ENCODE data around the gene FCER2. TPM values are rescaled to one million over a fixed set of nuclear protein-coding genes. Genes with fewer than 3 reads are reported as not detected.

Gene FCER2
- total RNA-seq, 1 experiment from 2014 or later, result not detected

DNA sequence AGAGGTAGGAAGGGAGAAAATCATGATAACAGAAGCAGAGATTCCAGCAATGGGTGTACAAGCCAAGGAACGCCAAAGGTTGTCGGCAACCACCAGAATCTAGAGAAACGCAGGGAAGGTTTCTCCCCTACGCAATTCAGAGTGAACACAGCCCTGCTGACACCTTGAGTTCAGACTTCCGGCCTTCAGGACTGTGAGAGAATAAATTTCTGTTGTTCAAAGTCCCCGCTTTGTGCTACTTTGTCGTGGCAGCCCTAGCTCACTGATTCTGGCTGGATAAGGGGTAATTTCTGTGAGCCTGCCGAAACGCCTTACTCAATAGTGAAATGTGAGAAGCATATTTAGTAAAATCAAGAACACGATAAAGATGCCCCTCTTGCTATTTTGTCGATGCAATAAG, 35.3 kb upstream of the FCER2 start:
- H3K9ac ChIP-seq (ENCODE audit: low read length), result no peak overlapping the region
- H3K4me3 ChIP-seq (ENCODE audit: low read length), result no peak overlapping the region
- H3K27ac ChIP-seq (ENCODE audit: low read length), result no peak overlapping the region
- DNase-seq, result no peak
- no TSS peak for BruUV-seq (replicated peaks)
- H3K9me3 ChIP-seq (ENCODE audit: low read length), result no peaks in the 10 kb centered on the region
- H3K27me3 ChIP-seq (ENCODE audit: low read length), result peaks cover 43% of the 10 kb centered on the region
- H3K9me2 ChIP-seq (replicated peaks; ENCODE audit: low read length), result no peaks in the 10 kb centered on the region
- no peaks in the 10 kb centered on the region for H3K4me1 ChIP-seq (ENCODE audit: insufficient read depth, low read length)
- no peaks in the 10 kb centered on the region for H3K36me3 ChIP-seq (ENCODE audit: low read depth, low read length)
- H4K20me1 ChIP-seq (ENCODE audit: low read length), result no peaks in the 10 kb centered on the region
- ChIA-PET POLR2A (ENCODE audit: unreplicated experiment) (no interaction called here), CTCF (no interaction called here)
- no peak overlapping the region for H3K4me2 ChIP-seq (ENCODE audit: low read length)
- no peaks in the 10 kb centered on the region for H3K79me2 ChIP-seq (ENCODE audit: low read length)
- no peak for ATAC-seq
- intact Hi-C loops (cut with micrococcal nuclease), result no loop called here
- H3F3A ChIP-seq (ENCODE audit: low read length, unreplicated experiment), result no peaks in the 10 kb centered on the region
- no peak for TF ChIP-seq EZH2phosphoT487 (IDR thresholded peaks at IDR 0.05; ENCODE audit: borderline replicate concordance, low read length)
- TF ChIP-seq CTCF (conservative IDR thresholded peaks at IDR 0.05; ENCODE audit: low read depth, low read length), result no peak
- TF ChIP-seq EZH2 (IDR thresholded peaks at IDR 0.05; ENCODE audit: low read length, unreplicated experiment), result no peak
- no peak overlapping the region for H2AFZ ChIP-seq (ENCODE audit: low read length)

DNA sequence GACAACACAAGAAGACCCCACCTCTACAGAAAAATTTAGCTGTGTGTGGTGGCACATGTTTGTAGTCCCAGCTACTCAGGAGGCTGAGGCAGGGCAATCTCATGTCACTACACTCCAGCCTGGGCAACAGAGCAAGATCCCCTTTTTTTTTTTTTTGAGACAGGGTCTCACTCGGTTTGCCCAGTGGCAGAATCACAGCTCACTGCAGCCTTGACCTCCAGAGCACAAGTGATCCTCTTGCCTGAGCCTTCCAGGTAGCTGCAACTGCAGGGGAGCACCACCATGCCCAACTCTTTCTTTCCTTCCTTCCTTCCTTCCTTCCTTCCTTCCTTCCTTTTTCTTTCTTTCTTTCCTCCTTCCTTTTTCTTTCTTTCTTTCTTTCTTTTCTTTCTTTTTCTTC, 34.2 kb upstream of the FCER2 start:
- H3K4me3 ChIP-seq (ENCODE audit: low read length), result no peak overlapping the region
- ChIA-PET CTCF (no interaction called here), POLR2A (ENCODE audit: unreplicated experiment) (no interaction called here)
- no TSS peak for BruUV-seq (replicated peaks)
- no peaks in the 10 kb centered on the region for H3F3A ChIP-seq (ENCODE audit: low read length, unreplicated experiment)
- H3K79me2 ChIP-seq (ENCODE audit: low read length), result no peaks in the 10 kb centered on the region
- no peak overlapping the region for H2AFZ ChIP-seq (ENCODE audit: low read length)
- no peak overlapping the region for H3K4me2 ChIP-seq (ENCODE audit: low read length)
- no peaks in the 10 kb centered on the region for H3K9me3 ChIP-seq (ENCODE audit: low read length)
- TF ChIP-seq EZH2phosphoT487 (IDR thresholded peaks at IDR 0.05; ENCODE audit: borderline replicate concordance, low read length) (no peak), CTCF (conservative IDR thresholded peaks at IDR 0.05; ENCODE audit: low read depth, low read length) (no peak), EZH2 (IDR thresholded peaks at IDR 0.05; ENCODE audit: low read length, unreplicated experiment) (no peak)
- no peak overlapping the region for H3K27ac ChIP-seq (ENCODE audit: low read length)
- no peak for ATAC-seq
- H3K9me2 ChIP-seq (replicated peaks; ENCODE audit: low read length), result no peaks in the 10 kb centered on the region
- H4K20me1 ChIP-seq (ENCODE audit: low read length), result no peaks in the 10 kb centered on the region
- intact Hi-C loops (cut with micrococcal nuclease), result no loop called here
- no peaks in the 10 kb centered on the region for H3K4me1 ChIP-seq (ENCODE audit: insufficient read depth, low read length)
- H3K36me3 ChIP-seq (ENCODE audit: low read depth, low read length), result no peaks in the 10 kb centered on the region
- no peak overlapping the region for H3K9ac ChIP-seq (ENCODE audit: low read length)
- peaks cover 45% of the 10 kb centered on the region for H3K27me3 ChIP-seq (ENCODE audit: low read length)
- DNase-seq, result no peak

GRCh38 chr19:7734220-7735203, 32.6 kb upstream of the FCER2 start:
- no peaks in the 10 kb centered on the region for H3F3A ChIP-seq (ENCODE audit: low read length, unreplicated experiment)
- no TSS peak for BruUV-seq (replicated peaks)
- H3K27ac ChIP-seq (ENCODE audit: low read length), result no peak overlapping the region
- CTCF ChIA-PET, result no interaction called here
- no peak for TF ChIP-seq CTCF (conservative IDR thresholded peaks at IDR 0.05; ENCODE audit: low read depth, low read length)
- H3K9ac ChIP-seq (ENCODE audit: low read length), result no peak overlapping the region
- H3K27me3 ChIP-seq (ENCODE audit: low read length), result peaks cover 46% of the 10 kb centered on the region
- POLR2A ChIA-PET (ENCODE audit: unreplicated experiment), result no interaction called here
- ATAC-seq, result no peak
- no peaks in the 10 kb centered on the region for H3K9me2 ChIP-seq (replicated peaks; ENCODE audit: low read length)
- no peaks in the 10 kb centered on the region for H3K4me1 ChIP-seq (ENCODE audit: insufficient read depth, low read length)
- H2AFZ ChIP-seq (ENCODE audit: low read length), result no peak overlapping the region
- H3K79me2 ChIP-seq (ENCODE audit: low read length), result no peaks in the 10 kb centered on the region
- no peaks in the 10 kb centered on the region for H3K36me3 ChIP-seq (ENCODE audit: low read depth, low read length)
- no peak overlapping the region for H3K4me3 ChIP-seq (ENCODE audit: low read length)
- no peaks in the 10 kb centered on the region for H4K20me1 ChIP-seq (ENCODE audit: low read length)
- no peak overlapping the region for H3K4me2 ChIP-seq (ENCODE audit: low read length)
- intact Hi-C loops (cut with micrococcal nuclease), result no loop called here
- DNase-seq, result no peak
- no peaks in the 10 kb centered on the region for H3K9me3 ChIP-seq (ENCODE audit: low read length)

Data from PC-3 (cell line).